SIG-M5 (cell line): ENCODE measurements around the gene GAGE10.
"Not testable (repeated sequence)": the region's sequence is repeated elsewhere in the genome, so short reads cannot be mapped to it uniquely, and the experiment has no call there.

Experiments used
- DNase-seq: peaks from one replicate; lab custom pipeline; 2025; lab: John Stamatoyannopoulos, UW

GAGE10 gene

DNA sequence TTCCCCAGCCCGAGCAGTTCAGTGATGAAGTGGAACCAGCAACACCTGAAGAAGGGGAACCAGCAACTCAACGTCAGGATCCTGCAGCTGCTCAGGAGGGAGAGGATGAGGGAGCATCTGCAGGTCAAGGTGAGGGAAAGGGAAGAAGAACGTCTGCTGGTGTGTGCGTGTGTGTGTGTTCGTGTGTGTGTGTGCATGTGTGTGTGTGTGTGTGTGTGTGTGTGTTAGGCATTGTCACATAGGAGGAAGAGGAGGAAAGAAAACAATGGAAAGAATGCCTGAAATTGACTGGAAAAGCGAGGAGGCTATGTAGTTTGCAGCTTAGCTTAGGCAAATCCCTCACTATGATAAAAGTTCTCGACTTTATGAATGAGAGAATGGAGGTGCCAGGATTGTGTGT lies 20.3 kb downstream of the GAGE10 start:
- DNase-seq = not testable (repeated sequence)

DNA sequence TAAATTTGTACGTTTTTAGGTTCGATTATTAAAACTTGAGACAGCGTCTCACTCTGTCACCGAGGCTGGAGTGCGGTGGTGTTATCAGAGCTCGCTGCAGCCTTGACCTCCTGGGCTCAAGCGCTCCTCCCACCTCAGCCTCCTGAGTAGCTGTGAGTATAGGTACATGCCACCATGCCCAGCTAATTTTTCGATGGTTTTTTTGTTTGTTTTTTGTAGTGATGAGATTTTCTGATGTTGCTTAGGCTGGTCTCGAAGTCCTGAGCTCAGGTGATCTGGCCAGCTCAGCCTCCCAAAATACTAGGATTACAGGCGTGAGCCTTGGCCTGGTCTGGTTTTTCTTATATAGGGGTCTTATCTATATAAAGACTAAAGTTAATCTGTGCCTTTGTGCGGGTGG lies 27.0 kb downstream of the GAGE10 start:
- not testable (repeated sequence) for DNase-seq

DNA sequence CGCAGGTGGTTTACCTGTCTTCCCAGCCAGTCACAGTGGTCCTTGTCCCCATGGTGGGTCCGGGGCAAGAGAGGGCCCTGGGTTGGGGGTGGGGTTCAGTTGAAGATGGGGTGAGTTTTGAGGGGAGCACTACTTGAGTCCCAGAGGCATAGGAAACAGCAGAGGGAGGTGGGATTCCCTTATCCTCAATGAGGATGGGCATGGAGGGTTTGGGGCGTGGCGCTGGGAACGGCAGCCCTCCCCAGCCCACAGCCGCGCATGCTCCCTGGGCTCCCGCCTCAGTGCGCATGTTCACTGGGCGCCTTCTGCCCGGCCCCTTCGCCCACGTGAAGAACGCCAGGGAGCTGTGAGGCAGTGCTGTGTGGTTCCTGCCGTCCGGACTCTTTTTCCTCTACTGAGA lies 27.8 kb downstream of the GAGE10 start, which contains the start of gene GAGE13:
Gene GAGE13, plus strand, starts transcription at position 301 of the 400 bp plus-strand sequence. CDS start 1,156 bp downstream, outside the sequence.
- DNase-seq = not testable (repeated sequence)

DNA sequence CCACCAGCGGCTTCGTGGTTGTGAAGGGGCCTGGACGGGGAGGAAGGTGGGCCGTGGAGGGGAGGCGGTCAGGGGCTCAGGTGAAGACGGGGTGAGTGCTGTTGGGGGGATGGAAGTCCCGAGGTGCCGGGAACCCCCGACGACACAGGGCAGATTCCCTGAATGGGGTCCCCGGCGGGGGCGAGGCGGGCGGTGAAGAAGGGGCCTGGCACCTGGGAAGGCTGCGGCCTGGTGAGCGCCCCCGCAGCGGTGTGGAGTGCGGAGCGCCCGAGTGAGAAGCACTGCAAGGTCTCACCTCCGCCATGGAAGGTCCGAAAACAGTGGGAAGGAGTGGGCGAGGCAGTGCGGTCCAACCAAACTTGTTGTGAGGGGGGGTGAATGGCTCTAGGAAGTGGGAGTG lies 28.4 kb downstream of the GAGE10 start:
- DNase-seq = not testable (repeated sequence)

DNA sequence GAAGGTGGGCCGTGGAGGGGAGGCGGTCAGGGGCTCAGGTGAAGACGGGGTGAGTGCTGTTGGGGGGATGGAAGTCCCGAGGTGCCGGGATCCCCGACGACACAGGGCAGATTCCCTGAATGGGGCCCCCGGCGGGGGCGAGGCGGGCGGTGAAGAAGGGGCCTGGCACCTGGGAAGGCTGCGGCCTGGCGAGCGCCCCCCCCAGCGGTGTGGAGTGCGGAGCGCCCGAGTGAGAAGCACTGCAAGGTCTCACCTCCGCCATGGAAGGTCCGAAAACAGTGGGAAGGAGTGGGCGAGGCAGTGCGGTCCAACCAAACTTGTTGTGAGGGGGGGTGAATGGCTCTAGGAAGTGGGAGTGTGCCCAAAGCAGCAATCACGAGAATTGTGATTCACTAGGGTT lies 38.0 kb downstream of the GAGE10 start:
- DNase-seq = not testable (repeated sequence)

DNA sequence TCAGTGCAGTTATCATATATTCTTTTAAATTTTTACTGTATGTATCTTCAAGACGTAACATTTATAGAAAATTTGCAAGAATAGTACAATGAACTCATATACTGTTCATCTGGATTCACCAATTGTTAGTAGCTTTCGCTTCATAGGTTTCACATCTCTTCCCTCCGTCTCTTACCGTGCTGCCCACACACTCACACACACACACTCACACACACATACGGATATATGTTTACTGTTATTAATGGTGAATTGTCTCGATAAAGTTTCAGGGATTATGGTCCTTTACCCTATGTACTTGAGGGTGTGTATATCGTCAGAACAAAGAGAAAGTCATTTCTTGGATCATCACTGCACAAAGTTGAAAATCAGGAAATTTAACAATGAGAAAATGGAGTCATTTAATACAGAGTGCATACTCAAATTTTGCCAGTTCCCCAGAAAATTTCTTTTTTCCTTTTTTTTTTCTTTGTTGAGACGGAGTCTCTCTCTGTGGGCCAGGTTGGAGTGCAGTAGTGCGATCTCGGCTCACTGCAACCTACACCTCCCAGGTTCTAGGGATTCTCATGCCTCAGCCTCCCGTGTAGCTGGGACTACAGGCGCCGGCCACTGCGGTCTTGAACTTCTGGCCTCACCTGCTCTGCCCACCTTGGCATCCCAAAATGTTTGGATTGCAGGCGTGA lies 41.2 kb downstream of the GAGE10 start:
- DNase-seq = not testable (repeated sequence)

DNA sequence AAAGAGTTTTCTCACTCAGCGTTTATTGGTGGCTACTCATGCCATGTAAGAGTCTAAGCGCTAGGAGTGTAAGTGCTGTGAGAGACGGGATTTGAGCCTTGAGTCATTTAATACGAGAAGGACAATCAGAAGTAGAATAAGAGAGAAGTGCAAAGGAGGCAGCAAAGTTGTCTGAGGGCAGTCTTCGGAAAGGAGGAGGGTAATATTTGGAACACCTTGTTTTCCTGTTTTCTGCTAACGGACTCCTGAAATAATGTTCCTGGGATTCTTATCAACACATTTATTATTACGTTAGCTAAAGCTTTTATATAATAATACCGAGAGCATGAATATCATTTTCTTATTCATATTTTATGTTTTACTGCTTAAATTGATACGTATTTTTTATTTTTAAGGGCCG lies 42.0 kb downstream of the GAGE10 start:
- not testable (repeated sequence) for DNase-seq

DNA sequence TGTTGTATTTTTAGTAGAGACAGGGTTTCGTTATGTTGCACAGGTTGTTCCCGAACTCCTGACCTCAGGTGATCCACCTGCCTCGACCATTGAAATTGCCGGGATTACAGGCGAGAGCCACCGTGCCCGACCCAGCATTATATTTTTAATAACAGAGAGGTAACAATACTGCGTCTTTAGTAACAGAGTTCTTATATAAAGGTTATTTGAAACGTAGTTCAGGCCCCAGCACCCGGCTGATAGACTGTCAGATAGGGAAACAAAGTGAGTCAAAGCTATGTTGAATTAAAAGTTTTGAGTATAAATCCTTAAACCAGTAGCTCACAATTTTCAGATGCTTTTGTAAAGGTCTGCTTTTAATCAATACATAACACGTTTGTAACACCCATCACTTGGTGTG lies 42.7 kb downstream of the GAGE10 start:
- not testable (repeated sequence) for DNase-seq
